ENCODE data around the gene EZH1. TPM values are rescaled to one million over a fixed set of nuclear protein-coding genes. Genes with fewer than 3 reads are reported as not detected.
"Not testable (repeated sequence)": the region's sequence is repeated elsewhere in the genome, so short reads cannot be mapped to it uniquely, and the experiment has no call there.

EZH1 gene
- total RNA-seq, 1 experiment from 2014 or later, result 17.7 TPM

DNA sequence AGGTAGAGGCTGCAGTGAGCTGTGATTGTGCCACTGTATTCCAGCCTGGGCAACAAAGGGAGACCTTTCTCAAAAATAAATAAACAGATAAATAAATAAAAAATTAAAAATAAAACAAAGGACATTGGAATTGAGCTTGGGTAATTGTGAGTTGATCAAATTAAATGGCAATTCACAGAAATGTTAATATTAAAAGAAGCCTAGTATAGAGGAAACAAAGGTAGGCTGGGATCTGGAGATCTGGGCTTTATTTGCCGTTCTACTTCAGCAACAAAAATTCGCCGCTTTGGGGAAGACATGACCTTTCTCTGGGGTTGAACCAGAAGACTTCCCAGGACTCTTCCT, 28.1 kb upstream of the EZH1 start:
- Histone ChIP-seq H3K4me1 (ENCODE audit: control insufficient read depth, insufficient read depth, low read length) (peaks cover 9% of the 10 kb centered on the region), H3K36me3 (ENCODE audit: control insufficient read depth, insufficient read depth, low read length) (no peaks in the 10 kb centered on the region), H3K27ac (ENCODE audit: low read length) (peak overlapping the region; percentile 86), H3K4me3 (ENCODE audit: low read depth in 2 of 2, low read length in 2 of 2) (peak overlapping the region; percentile 73 to 95), H3K9me3 (ENCODE audit: control insufficient read depth, insufficient read depth, low read depth, low read length) (no peaks in the 10 kb centered on the region), H3K27me3 (ENCODE audit: control insufficient read depth, insufficient read depth, low read length) (no peaks in the 10 kb centered on the region)
- ChIA-PET CTCF (no interaction called here), POLR2A (interaction anchor here (0.8 kb wide), 1 partner anchor 12 kb away, joined by 5 read pairs; the partner anchor contains the start of gene RAMP2)
- DNase-seq (ENCODE audit: low read depth, low spot score) (no peak), ATAC-seq (peak; percentile 29)
- in situ Hi-C loops (cut with HindIII; ENCODE audit: low pct_unique_long_range_greater_than_20kb, low sequenced_read_pairs) (no loop called here), intact Hi-C loops (cut with micrococcal nuclease; ENCODE audit: unreplicated experiment) (no loop called here)
- no TSS peak for BruUV-seq (replicated peaks)
- TF ChIP-seq TCF7L2 (IDR thresholded peaks at IDR 0.05; ENCODE audit: low read depth, low read length) (no peak), POLR2AphosphoS5 (IDR thresholded peaks at IDR 0.05; ENCODE audit: low read depth, low read length) (no peak), SIN3A (IDR thresholded peaks at IDR 0.05; ENCODE audit: borderline replicate concordance, insufficient read depth, low read depth, low read length) (no peak), REST (IDR thresholded peaks at IDR 0.05; ENCODE audit: insufficient read depth in 1 of 2, low read depth in 2 of 2, low read length in 1 of 2) (no peak), CTCF (IDR thresholded peaks at IDR 0.05) (no peak)

- DNase-seq (ENCODE audit: low read depth, low spot score); H3K9me3 ChIP-seq (ENCODE audit: control insufficient read depth, insufficient read depth, low read depth, low read length); H3K27me3 ChIP-seq (ENCODE audit: control insufficient read depth, insufficient read depth, low read length); in situ Hi-C loops (cut with HindIII; ENCODE audit: low pct_unique_long_range_greater_than_20kb, low sequenced_read_pairs); POLR2A ChIA-PET; intact Hi-C loops (cut with micrococcal nuclease; ENCODE audit: unreplicated experiment); ATAC-seq; H3K4me1 ChIP-seq (ENCODE audit: control insufficient read depth, insufficient read depth, low read length); H3K27ac ChIP-seq (ENCODE audit: low read length); BruUV-seq (replicated peaks); H3K4me3 ChIP-seq (ENCODE audit: low read depth in 2 of 2, low read length in 2 of 2); H3K36me3 ChIP-seq (ENCODE audit: control insufficient read depth, insufficient read depth, low read length): not testable (repeated sequence)
- CTCF ChIA-PET, result interaction anchor here (0.5 kb wide), 1 partner anchor 168 kb away, joined by 3 read pairs; no protein-coding TSS in a partner anchor
Observed at GRCh38 chr17:42769964-42770363, 25.1 kb upstream of the EZH1 start.

DNA sequence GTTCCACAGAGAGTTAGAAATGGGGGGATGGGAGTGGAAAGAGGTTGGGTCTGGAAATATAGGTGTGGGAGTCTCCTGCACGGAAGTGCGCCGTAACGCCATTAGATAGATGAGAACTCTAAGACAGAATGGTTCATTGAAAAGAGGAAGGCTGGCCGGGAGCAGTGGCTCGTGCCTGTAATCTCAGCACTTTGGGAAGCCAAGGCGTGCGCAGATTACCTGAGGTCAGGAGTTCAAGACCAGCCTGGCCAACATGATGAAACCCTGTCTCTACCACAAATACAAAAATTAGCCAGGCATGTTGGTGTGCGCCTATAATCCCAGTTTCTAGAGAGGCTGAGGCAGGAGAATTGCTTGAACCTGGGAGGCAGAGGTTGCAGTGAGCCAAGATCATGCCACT, 23.2 kb upstream of the EZH1 start:
- H3K9me3 ChIP-seq (ENCODE audit: control insufficient read depth, insufficient read depth, low read depth, low read length); H3K36me3 ChIP-seq (ENCODE audit: control insufficient read depth, insufficient read depth, low read length); BruUV-seq (replicated peaks); H3K4me3 ChIP-seq (ENCODE audit: low read depth in 2 of 2, low read length in 2 of 2); POLR2A ChIA-PET; H3K27ac ChIP-seq (ENCODE audit: low read length); in situ Hi-C loops (cut with HindIII; ENCODE audit: low pct_unique_long_range_greater_than_20kb, low sequenced_read_pairs); H3K4me1 ChIP-seq (ENCODE audit: control insufficient read depth, insufficient read depth, low read length); ATAC-seq; H3K27me3 ChIP-seq (ENCODE audit: control insufficient read depth, insufficient read depth, low read length); DNase-seq (ENCODE audit: low read depth, low spot score); intact Hi-C loops (cut with micrococcal nuclease; ENCODE audit: unreplicated experiment): not testable (repeated sequence)
- CTCF ChIA-PET, result interaction anchor here (0.7 kb wide), 1 partner anchor 59 kb away, joined by 4 read pairs; no protein-coding TSS in a partner anchor
